ENCODE results near the gene CCDC136. TPM values are rescaled to one million over a fixed set of nuclear protein-coding genes. Genes with fewer than 3 reads are reported as not detected.

CCDC136 gene
- total RNA-seq, 4 donors from 2014 or later, result 20.7 to 36.5 (median 33.7) TPM

DNA sequence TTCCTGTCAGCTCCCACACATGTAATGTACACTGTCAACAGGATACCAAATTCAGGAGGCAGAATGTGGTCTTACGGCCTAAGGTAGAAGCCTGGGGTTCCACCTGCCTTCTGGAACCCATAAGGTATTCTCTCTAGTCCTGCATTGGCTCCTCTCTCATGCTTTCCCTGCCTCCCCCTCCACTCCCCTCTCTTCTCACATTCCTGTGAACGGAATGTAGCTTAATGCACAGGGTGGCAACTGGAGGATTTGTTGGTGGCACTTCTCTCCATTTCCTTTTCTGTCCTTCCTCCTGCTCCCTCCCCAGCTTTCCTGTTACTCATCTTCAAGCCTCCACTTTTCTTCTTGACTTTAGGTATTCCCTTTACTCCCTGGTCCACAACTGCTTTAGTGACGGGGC lies 26.9 kb downstream of the CCDC136 start:
- DNase-seq (ENCODE audit: extremely low spot score), result no peak
- no peak overlapping the region for H3K27ac ChIP-seq (replicated peaks in 1 of 4)
- H3K9me3 ChIP-seq, result no peaks in the 10 kb centered on the region
- WGBS, result 80% methylated on average over 3 of the region's 3 CpGs
- intact Hi-C loops (cut with DNase I), result no loop called here
- H3K27me3 ChIP-seq, result no peaks in the 10 kb centered on the region
- H3K4me1 ChIP-seq, result no peaks in the 10 kb centered on the region
- TF ChIP-seq, protein P1, sequence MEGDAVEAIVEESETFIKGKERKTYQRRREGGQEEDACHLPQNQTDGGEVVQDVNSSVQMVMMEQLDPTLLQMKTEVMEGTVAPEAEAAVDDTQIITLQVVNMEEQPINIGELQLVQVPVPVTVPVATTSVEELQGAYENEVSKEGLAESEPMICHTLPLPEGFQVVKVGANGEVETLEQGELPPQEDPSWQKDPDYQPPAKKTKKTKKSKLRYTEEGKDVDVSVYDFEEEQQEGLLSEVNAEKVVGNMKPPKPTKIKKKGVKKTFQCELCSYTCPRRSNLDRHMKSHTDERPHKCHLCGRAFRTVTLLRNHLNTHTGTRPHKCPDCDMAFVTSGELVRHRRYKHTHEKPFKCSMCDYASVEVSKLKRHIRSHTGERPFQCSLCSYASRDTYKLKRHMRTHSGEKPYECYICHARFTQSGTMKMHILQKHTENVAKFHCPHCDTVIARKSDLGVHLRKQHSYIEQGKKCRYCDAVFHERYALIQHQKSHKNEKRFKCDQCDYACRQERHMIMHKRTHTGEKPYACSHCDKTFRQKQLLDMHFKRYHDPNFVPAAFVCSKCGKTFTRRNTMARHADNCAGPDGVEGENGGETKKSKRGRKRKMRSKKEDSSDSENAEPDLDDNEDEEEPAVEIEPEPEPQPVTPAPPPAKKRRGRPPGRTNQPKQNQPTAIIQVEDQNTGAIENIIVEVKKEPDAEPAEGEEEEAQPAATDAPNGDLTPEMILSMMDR (IDR thresholded peaks at IDR 0.05), result no peak
- no peak for TF ChIP-seq EP300 (IDR thresholded peaks at IDR 0.05)
- no peak for TF ChIP-seq POLR2A (IDR thresholded peaks at IDR 0.05; ENCODE audit: low read depth)
- TF ChIP-seq POLR2AphosphoS5 (IDR thresholded peaks at IDR 0.05), result no peak
- H3K4me3 ChIP-seq, result no peak overlapping the region
- H3K36me3 ChIP-seq, result no peaks in the 10 kb centered on the region

DNA sequence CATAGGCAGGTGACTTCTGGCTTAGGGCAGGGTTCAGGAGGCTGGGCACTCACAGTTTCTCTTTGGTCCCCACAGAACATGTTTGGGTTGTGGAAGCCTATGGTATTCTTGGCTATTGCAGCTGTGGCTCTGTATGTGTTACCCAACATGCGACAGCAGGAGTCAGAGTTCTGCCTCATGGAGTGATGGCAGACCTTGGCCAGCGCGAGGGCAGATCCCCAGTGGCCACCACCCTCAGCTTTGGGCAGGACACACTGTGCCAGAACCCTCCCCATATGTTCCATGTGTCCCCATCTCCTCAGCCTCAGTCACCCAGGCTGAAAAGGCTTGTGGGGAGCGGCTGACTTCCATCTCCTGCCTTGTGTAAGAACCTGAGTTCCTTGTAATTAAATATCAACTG lies 30.0 kb downstream of the CCDC136 start:
- DNase-seq (ENCODE audit: extremely low spot score), result no peak
- TF ChIP-seq, protein P1 (IDR thresholded peaks at IDR 0.05), result no peak
- TF ChIP-seq POLR2AphosphoS5 (IDR thresholded peaks at IDR 0.05) (no peak), POLR2A (IDR thresholded peaks at IDR 0.05; ENCODE audit: low read depth) (no peak), EP300 (IDR thresholded peaks at IDR 0.05) (no peak)
- intact Hi-C loops (cut with DNase I), result no loop called here
- WGBS, result 89% methylated on average over 1 of the region's 4 CpGs
- Histone ChIP-seq H3K4me3 (no peak overlapping the region), H3K27ac (replicated peaks in 1 of 4) (no peak overlapping the region), H3K27me3 (no peaks in the 10 kb centered on the region), H3K9me3 (no peaks in the 10 kb centered on the region), H3K36me3 (no peaks in the 10 kb centered on the region), H3K4me1 (peaks cover 0 to 3% (median 0%) of the 10 kb centered on the region in 4 donors)

DNA sequence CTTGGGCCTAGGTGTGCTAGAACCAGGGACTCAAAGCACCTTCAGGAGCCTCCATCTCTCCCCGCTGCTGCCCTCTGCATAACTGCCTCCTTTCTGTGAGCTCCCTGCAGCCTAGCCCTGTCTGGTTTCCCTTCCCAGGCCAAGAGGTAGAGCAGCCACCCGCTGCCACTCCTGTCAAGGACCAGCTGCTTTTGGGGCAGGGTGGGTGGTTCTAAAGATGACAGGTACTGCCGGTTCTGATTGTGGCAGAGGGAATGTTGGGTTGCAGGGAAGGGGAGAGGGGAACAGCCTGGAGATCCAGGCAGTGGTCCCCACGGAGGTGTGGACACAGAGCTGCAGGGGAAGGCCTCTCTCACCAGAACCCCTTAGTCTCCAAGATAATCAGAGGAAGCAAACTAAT lies 34.7 kb downstream of the CCDC136 start:
- Histone ChIP-seq H3K4me1 (peaks cover 30 to 47% (median 43%) of the 10 kb centered on the region in 4 donors), H3K27me3 (peaks cover 0 to 4% (median 0%) of the 10 kb centered on the region in 4 donors), H3K9me3 (no peaks in the 10 kb centered on the region), H3K4me3 (no peak overlapping the region), H3K27ac (replicated peaks in 1 of 4) (peak overlapping the region in 1 of 4 donors; percentile 97), H3K36me3 (no peaks in the 10 kb centered on the region)
- TF ChIP-seq EP300 (IDR thresholded peaks at IDR 0.05), result no peak
- TF ChIP-seq POLR2A (IDR thresholded peaks at IDR 0.05; ENCODE audit: low read depth), result no peak
- no peak for TF ChIP-seq POLR2AphosphoS5 (IDR thresholded peaks at IDR 0.05)
- TF ChIP-seq, protein P1 (IDR thresholded peaks at IDR 0.05), result no peak
- DNase-seq (ENCODE audit: extremely low spot score), result no peak
- 90% methylated on average over 4 of the region's 4 CpGs for whole genome bisulfite sequencing
- intact Hi-C loops (cut with DNase I), result loop anchor here (5.0 kb wide), 1 partner anchor 34 kb away; the partner anchor contains the start of gene CCDC136

DNA sequence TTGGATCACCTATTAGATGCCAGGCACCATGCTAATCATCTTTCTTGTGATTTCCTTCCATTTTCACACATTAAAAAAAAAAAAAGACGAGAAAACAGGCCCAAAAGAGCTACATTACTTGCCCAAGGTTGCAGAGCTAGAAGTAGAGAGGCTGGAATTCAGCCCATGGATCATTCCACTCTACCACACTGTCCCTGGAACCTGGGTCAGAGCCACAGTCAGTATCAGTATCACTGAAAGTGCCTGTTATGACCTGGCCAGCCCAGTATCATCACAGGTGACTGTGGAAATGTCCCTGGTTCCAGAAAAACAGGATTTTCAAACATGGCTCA lies 35.1 kb downstream of the CCDC136 start:
- no peaks in the 10 kb centered on the region for H3K36me3 ChIP-seq
- no peak for TF ChIP-seq EP300 (IDR thresholded peaks at IDR 0.05)
- TF ChIP-seq, protein P1 (IDR thresholded peaks at IDR 0.05), result no peak
- no peak for TF ChIP-seq POLR2A (IDR thresholded peaks at IDR 0.05; ENCODE audit: low read depth)
- no peak for TF ChIP-seq POLR2AphosphoS5 (IDR thresholded peaks at IDR 0.05)
- peaks cover 0 to 4% (median 0%) of the 10 kb centered on the region in 4 donors for H3K27me3 ChIP-seq
- H3K4me1 ChIP-seq, result peaks cover 34 to 50% (median 47%) of the 10 kb centered on the region in 4 donors
- intact Hi-C loops (cut with DNase I), result loop anchor here (5.0 kb wide), 1 partner anchor 35 kb away; the partner anchor contains the start of gene CCDC136
- H3K27ac ChIP-seq (replicated peaks in 1 of 4), result peak overlapping the region; percentile 97 to 99 (median 98)
- WGBS, result 92% methylated on average over 1 of the region's 1 CpG
- no peak for DNase-seq (ENCODE audit: extremely low spot score)
- no peaks in the 10 kb centered on the region for H3K9me3 ChIP-seq
- no peak overlapping the region for H3K4me3 ChIP-seq

All from esophagus muscularis mucosa (tissue), 4 donors.